Upper lobe of left lung (tissue), 6 donors: ENCODE measurements around the gene HES3. TPM values are rescaled to one million over a fixed set of nuclear protein-coding genes. Genes with fewer than 3 reads are reported as not detected.
A peak's percentile ranks its signal among the peaks of the same experiment; 100 is the strongest.

Experiments
- ATAC-seq, 2 donors: fragments of 200-7000 bp; cut with Tn5 transposase; one replicate each; pipeline ENCODE4 v1.9.1; 2022; ENCODE audit warnings: mild to moderate bottlenecking in 2 of 2, moderate library complexity in 2 of 2; ENCODE audit not compliant: low FRiP score in 2 of 2
- DNase-seq, 2 donors: peaks; one replicate each; pipeline ENCODE4 v3.0.0-alpha.2; 2019 to 2020
- H3K27ac ChIP-seq, 4 donors: fragments of 200-600 bp; sonication (generic); one replicate each; pipeline ENCODE4 v1.5.1; 2016 to 2019
- H3K27me3 ChIP-seq, 4 donors: fragments of 200-600 bp; sonication (generic); one replicate each; pipeline ENCODE4 v1.5.1; 2017 to 2019
- H3K36me3 ChIP-seq, 4 donors: fragments of 200-600 bp; sonication (generic); one replicate each; pipeline ENCODE4 v1.5.1; 2016 to 2019
- H3K4me1 ChIP-seq, 4 donors: fragments of 200-600 bp; sonication (generic); one replicate each; pipeline ENCODE4 v1.5.1; 2018 to 2019
- H3K4me3 ChIP-seq, 4 donors: fragments of 200-600 bp; sonication (generic); one replicate each; pipeline ENCODE4 v1.5.1; 2017 to 2019; ENCODE audit warnings: mild to moderate bottlenecking in 2 of 4, moderate library complexity in 1 of 4
- H3K9me3 ChIP-seq, 4 donors: fragments of 200-600 bp; sonication (generic); one replicate each; pipeline ENCODE4 v1.5.1; 2018 to 2019
- CTCF ChIP-seq, 6 experiments: fragments of 450-650 bp in 4 of 6; fragments of 200-600 bp in 2 of 6; sonication (generic) in 2 of 6; IDR thresholded peaks; one replicate each; pipeline ENCODE4 v1.5.1; 2016 to 2019; ENCODE audit warnings: antibody characterized with exemption in 6 of 6
- EP300 ChIP-seq, 4 donors: sonication (generic); formaldehyde crosslinking; IDR thresholded peaks; one replicate each; pipeline ENCODE4 v1.5.1; 2017; ENCODE audit warnings: antibody characterized with exemption in 4 of 4, control low read depth in 2 of 4
- POLR2A ChIP-seq, 4 donors: fragments of 450-650 bp; IDR thresholded peaks; one replicate each; pipeline ENCODE4 v1.5.1; 2016 to 2017; ENCODE audit warnings: antibody characterized with exemption in 4 of 4, mild to moderate bottlenecking in 2 of 4
- POLR2AphosphoS5 ChIP-seq, 2 donors: sonication (generic); formaldehyde crosslinking; IDR thresholded peaks; one replicate each; pipeline ENCODE4 v1.5.1; 2017; ENCODE audit warnings: antibody characterized with exemption in 2 of 2
- WGBS, 2 donors: methylation state at CpG; one replicate each; pipeline ENCODE4 v1.1.5; 2017 to 2018; 5-methylcytosine and 5-hydroxymethylcytosine counted together
- total RNA-seq, 6 donors: library from RNA; depleted of rRNA in 4 of 6; stranded (reverse); fragments of >200 nt in 4 of 6; gene quantifications; one replicate each; pipeline versions ENCODE4 v1.1.0 to v1.2.1, GENCODE V29; 2016 to 2021
- donor health status: DM: no; HTN: no; CAD: no; lungs with moderate emphysema.
- donor health status: DM: no; HTN: yes; CAD: no; lungs with severe emphysema.

The HES3 gene
- total RNA-seq, 6 donors from 2014 or later, result not detected

- H3K27ac ChIP-seq, result peak overlapping the region; percentile 79 to 85 (median 82)
- no peak for ATAC-seq
- WGBS, 2 donors, result 76 to 77% methylated on average over 10 of the region's 10 CpGs
- H3K4me1 ChIP-seq, result peaks cover 20 to 43% (median 27%) of the 10 kb centered on the region in 4 donors
- peaks cover 0 to 22% (median 16%) of the 10 kb centered on the region in 4 donors for H3K36me3 ChIP-seq
- peak overlapping the region in 3 of 4 donors; percentile 89 to 99 (median 96) for H3K4me3 ChIP-seq
- TF ChIP-seq CTCF (IDR thresholded peaks at IDR 0.05) (no peak), POLR2A (IDR thresholded peaks at IDR 0.05) (no peak), EP300 (IDR thresholded peaks at IDR 0.05) (no peak), POLR2AphosphoS5 (IDR thresholded peaks at IDR 0.05) (no peak)
- no peak for DNase-seq
- H3K9me3 ChIP-seq, result no peaks in the 10 kb centered on the region
- peaks cover 0 to 5% (median 0%) of the 10 kb centered on the region in 4 donors for H3K27me3 ChIP-seq
Observed at GRCh38 chr1:6200188-6200809, 43.7 kb upstream of the HES3 start.

GRCh38 chr1:6202256-6202655 is 41.7 kb upstream of the HES3 start:
- peaks cover 0 to 22% (median 4%) of the 10 kb centered on the region in 4 donors for H3K27me3 ChIP-seq

GRCh38 chr1:6205849-6206519 is 38.0 kb upstream of the HES3 start, which contains the start of gene RNF207:
RNF207 (plus strand) TSS chr1:6206119; CDS start chr1:6206536, 417 bp downstream.
- TF ChIP-seq EP300 (IDR thresholded peaks at IDR 0.05) (no peak), POLR2AphosphoS5 (IDR thresholded peaks at IDR 0.05) (peak; percentile 35 to 40), POLR2A (IDR thresholded peaks at IDR 0.05) (peak in 2 of 4 donors; percentile 50 to 58)
- Histone ChIP-seq H3K36me3 (no peaks in the 10 kb centered on the region), H3K27me3 (peaks cover 0 to 22% (median 6%) of the 10 kb centered on the region in 4 donors), H3K4me1 (peaks cover 36 to 49% (median 41%) of the 10 kb centered on the region in 4 donors), H3K27ac (peak within 1 kb of the TSS; percentile 57 to 75 (median 68)), H3K4me3 (peak within 1 kb of the TSS; percentile 7 to 71 (median 62)), H3K9me3 (no peaks in the 10 kb centered on the region)
- DNase-seq, result peak; percentile 72 to 90
- WGBS, 2 donors, result 0 to 1% methylated on average over 11 to 26 of the region's 66 CpGs
- peak; percentile 79 to 84 for ATAC-seq

More at GRCh38 chr1:6202256-6202655, 41.7 kb upstream of the HES3 start:
- 84 to 85% methylated on average over 7 of the region's 7 CpGs for WGBS, 2 donors
- Histone ChIP-seq H3K4me1 (peaks cover 34 to 59% (median 45%) of the 10 kb centered on the region in 4 donors), H3K9me3 (no peaks in the 10 kb centered on the region), H3K27ac (no peak overlapping the region), H3K4me3 (no peak overlapping the region), H3K36me3 (peaks cover 0 to 3% (median under 1%) of the 10 kb centered on the region in 4 donors)
- ATAC-seq (no peak), DNase-seq (no peak)
- no peak for TF ChIP-seq CTCF (IDR thresholded peaks at IDR 0.05)
- no peak for TF ChIP-seq POLR2A (IDR thresholded peaks at IDR 0.05)
- TF ChIP-seq POLR2AphosphoS5 (IDR thresholded peaks at IDR 0.05), result no peak
- TF ChIP-seq EP300 (IDR thresholded peaks at IDR 0.05), result no peak

GRCh38 chr1:6206520-6206855 is 37.5 kb upstream of the HES3 start:
- ATAC-seq (no peak), DNase-seq (no peak)
- Histone ChIP-seq H3K4me1 (peaks cover 36 to 49% (median 41%) of the 10 kb centered on the region in 4 donors), H3K36me3 (no peaks in the 10 kb centered on the region), H3K27me3 (peaks cover 0 to 22% (median 6%) of the 10 kb centered on the region in 4 donors), H3K9me3 (no peaks in the 10 kb centered on the region), H3K4me3 (peak overlapping the region; percentile 7 to 71 (median 62)), H3K27ac (peak overlapping the region in 3 of 4 donors; percentile 57 to 75 (median 70))
- 28% methylated on average over 2 of the region's 25 CpGs; no CpG with 5 or more reads in 1 of the 2 donors for WGBS, 2 donors
- TF ChIP-seq POLR2A (IDR thresholded peaks at IDR 0.05) (no peak), CTCF (IDR thresholded peaks at IDR 0.05) (no peak), EP300 (IDR thresholded peaks at IDR 0.05) (no peak), POLR2AphosphoS5 (IDR thresholded peaks at IDR 0.05) (no peak)
